Activated CD8-positive, alpha-beta T cell treated with anti-CD3 and anti-CD28 coated beads, Interleukin-2, amount 10 ng/mL, durations not matched to agents 7 days and 5 days (primary cell): ENCODE data around the gene ASIP. TPM values are rescaled to one million over a fixed set of nuclear protein-coding genes. Genes with fewer than 3 reads are reported as not detected.
"Not testable (repeated sequence)": the region's sequence is repeated elsewhere in the genome, so short reads cannot be mapped to it uniquely, and the experiment has no call there.

Experiments
- ATAC-seq: fragments of 150-1000 bp; cut with Tn5 transposase; one replicate; pipeline ENCODE4 v1.10.0; 2021; ENCODE audit warnings: moderate library complexity
- CTCF ChIA-PET: fragments of 350-600 bp; sonication (Branson Sonifier 250); formaldehyde crosslinking; loops from one replicate; lab custom pipeline; 2021; ENCODE audit warnings: antibody characterized with exemption; lab: Charles Lee
- POLR2A ChIA-PET: fragments of 350-600 bp; sonication (Branson Sonifier 250); formaldehyde crosslinking; loops from one replicate; lab custom pipeline; 2021; ENCODE audit warnings: antibody characterized with exemption; lab: Charles Lee
- DNase-seq: peaks from one replicate; pipeline ENCODE4 v3.0.0-alpha.2; 2020
- H3K27ac Mint-ChIP-seq: one replicate; pipeline ENCODE4 v1.8.0; 2021; ENCODE audit warnings: mild to moderate bottlenecking, mixed read lengths
- H3K27me3 Mint-ChIP-seq: one replicate; pipeline ENCODE4 v1.8.0; 2021; ENCODE audit warnings: low read depth, mixed read lengths
- H3K36me3 Mint-ChIP-seq: one replicate; pipeline ENCODE4 v1.8.0; 2021; ENCODE audit warnings: low read depth, mixed read lengths
- H3K4me1 Mint-ChIP-seq: one replicate; pipeline ENCODE4 v1.8.0; 2021; ENCODE audit warnings: low read depth, mixed read lengths
- H3K4me3 Mint-ChIP-seq: one replicate; pipeline ENCODE4 v1.8.0; 2021; ENCODE audit warnings: mild to moderate bottlenecking, mixed read lengths
- H3K9me3 Mint-ChIP-seq: one replicate; pipeline ENCODE4 v1.8.0; 2022; ENCODE audit warnings: mixed read lengths; ENCODE audit not compliant: insufficient read depth
- total RNA-seq, 2 experiments: library from RNA; stranded (reverse); gene quantifications; one replicate each; pipeline ENCODE4 v1.2.3, GENCODE V29; 2021

The ASIP gene
- total RNA-seq, 2 experiments from 2014 or later = not detected

- Mint-ChIP-seq H3K36me3 (peaks cover 46% of the 10 kb centered on the region), H3K4me3 (no peak overlapping the region), H3K4me1 (no peaks in the 10 kb centered on the region), H3K9me3 (no peaks in the 10 kb centered on the region), H3K27me3 (no peaks in the 10 kb centered on the region), H3K27ac (no peak overlapping the region)
- POLR2A ChIA-PET = no interaction called here
- ATAC-seq (no peak), DNase-seq (no peak)
- CTCF ChIA-PET = no interaction called here
These were observed 51.3 kb downstream of the ASIP start for GRCh38 chr20:34292496-34292895.

- no peaks in the 10 kb centered on the region for H3K4me1 Mint-ChIP-seq
- DNase-seq (no peak), ATAC-seq (no peak)
- no peaks in the 10 kb centered on the region for H3K9me3 Mint-ChIP-seq
- H3K27ac Mint-ChIP-seq = no peak overlapping the region
- CTCF ChIA-PET = no interaction called here
- no peak overlapping the region for H3K4me3 Mint-ChIP-seq
- POLR2A ChIA-PET = no interaction called here
- H3K36me3 Mint-ChIP-seq = peaks cover 42% of the 10 kb centered on the region
- H3K27me3 Mint-ChIP-seq = no peaks in the 10 kb centered on the region
These were observed 51.9 kb downstream of the ASIP start for GRCh38 chr20:34293119-34293518.

- Mint-ChIP-seq H3K27ac (no peak overlapping the region), H3K4me1 (no peaks in the 10 kb centered on the region), H3K4me3 (no peak overlapping the region), H3K27me3 (no peaks in the 10 kb centered on the region), H3K36me3 (peaks cover 42% of the 10 kb centered on the region), H3K9me3 (no peaks in the 10 kb centered on the region)
- ChIA-PET CTCF (no interaction called here), POLR2A (no interaction called here)
- no peak for ATAC-seq
- DNase-seq = no peak
These were observed 52.4 kb downstream of the ASIP start for GRCh38 chr20:34293589-34293988.

GRCh38 chr20:34294563-34294962, 53.3 kb downstream of the ASIP start:
- no peaks in the 10 kb centered on the region for H3K4me1 Mint-ChIP-seq
- H3K9me3 Mint-ChIP-seq = no peaks in the 10 kb centered on the region
- no peak overlapping the region for H3K4me3 Mint-ChIP-seq
- H3K36me3 Mint-ChIP-seq = peaks cover 42% of the 10 kb centered on the region
- no peaks in the 10 kb centered on the region for H3K27me3 Mint-ChIP-seq
- ChIA-PET POLR2A (no interaction called here), CTCF (no interaction called here)
- DNase-seq (no peak), ATAC-seq (no peak)
- peak overlapping the region; percentile 22 for H3K27ac Mint-ChIP-seq

GRCh38 chr20:34295284-34295683, 54.1 kb downstream of the ASIP start:
- no peaks in the 10 kb centered on the region for H3K4me1 Mint-ChIP-seq
- no peak for DNase-seq
- CTCF ChIA-PET = interaction anchor here (9.1 kb wide), 1 partner anchor 17 kb away, joined by 65 read pairs; no protein-coding TSS in a partner anchor
- no peak for ATAC-seq
- no peak overlapping the region for H3K4me3 Mint-ChIP-seq
- POLR2A ChIA-PET = no interaction called here
- H3K27me3 Mint-ChIP-seq = no peaks in the 10 kb centered on the region
- H3K27ac Mint-ChIP-seq = no peak overlapping the region
- H3K36me3 Mint-ChIP-seq = peaks cover 36% of the 10 kb centered on the region
- no peaks in the 10 kb centered on the region for H3K9me3 Mint-ChIP-seq

GRCh38 chr20:34296468-34296867, 55.2 kb downstream of the ASIP start:
- ChIA-PET CTCF (interaction anchor here (9.1 kb wide), 1 partner anchor 16 kb away, joined by 65 read pairs; no protein-coding TSS in a partner anchor), POLR2A (interaction anchor here (1.0 kb wide), 1 partner anchor 184 kb away, joined by 3 read pairs; no protein-coding TSS in a partner anchor)
- Mint-ChIP-seq H3K4me3 (no peak overlapping the region), H3K4me1 (peaks cover 4% of the 10 kb centered on the region), H3K27ac (no peak overlapping the region), H3K36me3 (peaks cover 26% of the 10 kb centered on the region), H3K27me3 (no peaks in the 10 kb centered on the region), H3K9me3 (no peaks in the 10 kb centered on the region)
- ATAC-seq (no peak), DNase-seq (no peak)

GRCh38 chr20:34298294-34298784, 57.1 kb downstream of the ASIP start:
- ATAC-seq, DNase-seq, H3K9me3 Mint-ChIP-seq, H3K27me3 Mint-ChIP-seq, POLR2A ChIA-PET, H3K27ac Mint-ChIP-seq, H3K4me3 Mint-ChIP-seq: not testable (repeated sequence)
- H3K36me3 Mint-ChIP-seq = peaks cover 14% of the 10 kb centered on the region
- peaks cover 16% of the 10 kb centered on the region for H3K4me1 Mint-ChIP-seq
- CTCF ChIA-PET = interaction anchor here (9.1 kb wide), 1 partner anchor 14 kb away, joined by 65 read pairs; no protein-coding TSS in a partner anchor

GRCh38 chr20:34299556-34300255, 58.5 kb downstream of the ASIP start:
- POLR2A ChIA-PET = interaction anchor here (0.6 kb wide), 1 partner anchor 12 kb away, joined by 4 read pairs; no protein-coding TSS in a partner anchor
- H3K4me3 Mint-ChIP-seq = no peak overlapping the region
- H3K27ac Mint-ChIP-seq = no peak overlapping the region
- H3K36me3 Mint-ChIP-seq = peaks cover 4% of the 10 kb centered on the region
- H3K4me1 Mint-ChIP-seq = peaks cover 24% of the 10 kb centered on the region
- CTCF ChIA-PET = interaction anchor here (0.7 to 9.1 kb wide), 4 partner anchors 13 to 230 kb away, joined by 3 to 65 read pairs (median 3); partner anchors contain the start of gene DYNLRB1
- H3K9me3 Mint-ChIP-seq = no peaks in the 10 kb centered on the region
- DNase-seq (no peak), ATAC-seq (no peak)
- H3K27me3 Mint-ChIP-seq = no peaks in the 10 kb centered on the region

GRCh38 chr20:34300256-34300806, 59.1 kb downstream of the ASIP start:
- CTCF ChIA-PET = interaction anchor here (9.1 kb wide), 1 partner anchor 12 kb away, joined by 65 read pairs; no protein-coding TSS in a partner anchor
- DNase-seq (no peak), ATAC-seq (no peak)
- Mint-ChIP-seq H3K9me3 (no peaks in the 10 kb centered on the region), H3K4me3 (no peak overlapping the region), H3K4me1 (peaks cover 24% of the 10 kb centered on the region), H3K27me3 (no peaks in the 10 kb centered on the region), H3K27ac (no peak overlapping the region), H3K36me3 (peaks cover 4% of the 10 kb centered on the region)
- POLR2A ChIA-PET = no interaction called here

- H3K9me3 Mint-ChIP-seq = no peaks in the 10 kb centered on the region
- peaks cover 24% of the 10 kb centered on the region for H3K4me1 Mint-ChIP-seq
- H3K27ac Mint-ChIP-seq = peak overlapping the region; percentile 89
- POLR2A ChIA-PET = interaction anchor here (0.8 to 1.0 kb wide), 2 partner anchors 12 to 203 kb away, joined by 3 read pairs; no protein-coding TSS in a partner anchor
- H3K4me3 Mint-ChIP-seq = peak overlapping the region; percentile 87
- H3K27me3 Mint-ChIP-seq = no peaks in the 10 kb centered on the region
- CTCF ChIA-PET = interaction anchor here (1.2 to 9.1 kb wide), 4 partner anchors 11 to 469 kb away, joined by 4 to 65 read pairs (median 8); partner anchors contain the start of gene DYNLRB1
- peaks cover 4% of the 10 kb centered on the region for H3K36me3 Mint-ChIP-seq
- DNase-seq = no peak
- ATAC-seq = no peak
These were observed 59.8 kb downstream of the ASIP start for GRCh38 chr20:34300809-34301586.

GRCh38 chr20:34301587-34302311, 60.5 kb downstream of the ASIP start:
- H3K9me3 Mint-ChIP-seq = no peaks in the 10 kb centered on the region
- POLR2A ChIA-PET = interaction anchor here (0.8 to 1.3 kb wide), 3 partner anchors 11 to 207 kb away, joined by 3 to 4 read pairs (median 3); no protein-coding TSS in a partner anchor
- H3K4me3 Mint-ChIP-seq = peak overlapping the region; percentile 87
- H3K27ac Mint-ChIP-seq = peak overlapping the region; percentile 89
- no peak for DNase-seq
- CTCF ChIA-PET = interaction anchor here (1.2 to 9.1 kb wide), 5 partner anchors 11 to 468 kb away, joined by 4 to 65 read pairs (median 4); partner anchors contain the start of gene DYNLRB1
- peaks cover 24% of the 10 kb centered on the region for H3K4me1 Mint-ChIP-seq
- H3K27me3 Mint-ChIP-seq = no peaks in the 10 kb centered on the region
- no peak for ATAC-seq
- H3K36me3 Mint-ChIP-seq = peaks cover 4% of the 10 kb centered on the region
